CD4-positive, alpha-beta T cell (primary cell): ENCODE data around the gene CWC22. TPM values are rescaled to one million over a fixed set of nuclear protein-coding genes. Genes with fewer than 3 reads are reported as not detected.

Experiments
- ATAC-seq: fragments of 200-7000 bp; cut with Tn5 transposase; one replicate; pipeline ENCODE4 v1.10.0; 2022; ENCODE audit warnings: mild to moderate bottlenecking; ENCODE audit not compliant: poor library complexity
- CTCF ChIA-PET: fragments of 350-600 bp; sonication (Branson Sonifier 250); formaldehyde crosslinking; loops from one replicate; lab custom pipeline; 2021; ENCODE audit warnings: antibody characterized with exemption, inconsistent platforms; lab: Charles Lee
- POLR2A ChIA-PET: fragments of 350-600 bp; sonication (Branson Sonifier 250); formaldehyde crosslinking; loops from one replicate; lab custom pipeline; 2021; ENCODE audit warnings: antibody characterized with exemption, inconsistent platforms; lab: Charles Lee
- DNase-seq, 14 experiments: peaks; one replicate each; pipeline ENCODE4 v3.0.0-alpha.2; 2013 to 2020; ENCODE audit warnings: mixed read lengths in 2 of 14
- H3K27ac ChIP-seq, 2 donors: one replicate each; pipeline versions ENCODE4 v1.5.1 to v1.7.0; 2013; ENCODE audit warnings: low read length in 2 of 2, low read depth in 1 of 2, mild to moderate bottlenecking in 1 of 2
- H3K27me3 ChIP-seq, 2 experiments: 1 replicate in 1 of 2; 2 replicates in 1 of 2; pipeline versions ENCODE4 v1.6.1 to v1.7.0; 2013; ENCODE audit warnings: low read length in 2 of 2, control low read depth in 1 of 2, mild to moderate bottlenecking in 1 of 2, moderate library complexity in 1 of 2; ENCODE audit not compliant: insufficient read depth in 2 of 2, control insufficient read depth in 1 of 2
- H3K36me3 ChIP-seq: one replicate; pipeline ENCODE4 v1.6.1; 2013; ENCODE audit warnings: low read length, control low read depth; ENCODE audit not compliant: insufficient read depth
- H3K4me1 ChIP-seq: one replicate; pipeline ENCODE4 v1.6.1; 2013; ENCODE audit warnings: low read length, control low read depth; ENCODE audit not compliant: insufficient read depth
- H3K4me3 ChIP-seq: one replicate; pipeline ENCODE4 v1.5.1; 2013; ENCODE audit warnings: mild to moderate bottlenecking, low read length, moderate library complexity
- H3K9me3 ChIP-seq, 2 experiments: 1 replicate in 1 of 2; 2 replicates in 1 of 2; pipeline versions ENCODE4 v1.6.1 to v1.7.0; 2013; ENCODE audit warnings: low read length in 2 of 2, mild to moderate bottlenecking in 2 of 2, control low read depth in 1 of 2, moderate library complexity in 1 of 2; ENCODE audit not compliant: control insufficient read depth in 1 of 2, insufficient read depth in 1 of 2
- H3K27ac Mint-ChIP-seq: one replicate; pipeline ENCODE4 v1.8.0; 2020; ENCODE audit warnings: mixed read lengths
- H3K27me3 Mint-ChIP-seq: one replicate; pipeline ENCODE4 v1.8.0; 2021; ENCODE audit warnings: mixed read lengths
- H3K36me3 Mint-ChIP-seq: one replicate; pipeline ENCODE4 v1.8.0; 2021; ENCODE audit warnings: low read depth, mixed read lengths
- H3K4me1 Mint-ChIP-seq: one replicate; pipeline ENCODE4 v1.8.0; 2021; ENCODE audit warnings: low read depth, mixed read lengths
- H3K4me3 Mint-ChIP-seq: one replicate; pipeline ENCODE4 v1.8.0; 2020; ENCODE audit warnings: mild to moderate bottlenecking, mixed read lengths
- H3K9me3 Mint-ChIP-seq: one replicate; pipeline ENCODE4 v1.8.0; 2020; ENCODE audit warnings: mixed read lengths
- CTCF ChIP-seq: fragments of 200-600 bp; IDR thresholded peaks from one replicate; pipeline ENCODE4 v1.8.0; 2022; ENCODE audit warnings: antibody characterized with exemption, mild to moderate bottlenecking
- intact Hi-C, 2 experiments: fragments of 100-400 bp; cut with DNase I in 1 of 2; cut with micrococcal nuclease in 1 of 2; formaldehyde crosslinking; loops; one replicate each; pipeline versions ENCODE4 v1.15.1 to v1.9.0; 2023 to 2025; cut with DNase I, micrococcal nuclease
- total RNA-seq, 174 experiments: library from RNA in 2 of 174; stranded (reverse) in 2 of 174; gene quantifications; one replicate each; pipeline ENCODE4 v1.2.3 and lab custom pipeline; 2021 to 2026

Gene CWC22
- total RNA-seq, 2 experiments from 2014 or later: 11.8 to 12.0 TPM

- H3K36me3 ChIP-seq: no peaks in the 10 kb centered on the region
- no peak for ATAC-seq
- peaks cover 46% of the 10 kb centered on the region for H3K27me3 Mint-ChIP-seq
Measured at GRCh38 chr2:180033993-180034894, 27.1 kb upstream of the CWC22 start.

GRCh38 chr2:180029575-180029974 is 22.5 kb upstream of the CWC22 start:
- no peak overlapping the region for H3K4me3 Mint-ChIP-seq
- peaks cover 32% of the 10 kb centered on the region for H3K27me3 Mint-ChIP-seq
- peaks cover 0 to 17% of the 10 kb centered on the region in 2 experiments for H3K27me3 ChIP-seq
- DNase-seq: no peak
- H3K36me3 Mint-ChIP-seq: no peaks in the 10 kb centered on the region
- H3K36me3 ChIP-seq: no peaks in the 10 kb centered on the region
- ChIA-PET CTCF (no interaction called here), POLR2A (no interaction called here)
- H3K4me1 Mint-ChIP-seq: no peaks in the 10 kb centered on the region
- TF ChIP-seq CTCF: no peak
- H3K4me3 ChIP-seq: no peak overlapping the region
- H3K9me3 Mint-ChIP-seq: peaks cover 14% of the 10 kb centered on the region
- no peak overlapping the region for H3K27ac Mint-ChIP-seq
- ATAC-seq: no peak
- H3K4me1 ChIP-seq: no peaks in the 10 kb centered on the region
- no peak overlapping the region for H3K27ac ChIP-seq
- intact Hi-C loops: no loop called here
- peaks cover 6 to 8% of the 10 kb centered on the region in 2 experiments for H3K9me3 ChIP-seq

More at GRCh38 chr2:180033993-180034894, 27.1 kb upstream of the CWC22 start:
- no peak overlapping the region for H3K4me3 Mint-ChIP-seq
- CTCF ChIA-PET: no interaction called here
- DNase-seq: no peak
- H3K9me3 ChIP-seq: peaks cover 6 to 7% of the 10 kb centered on the region in 2 experiments
- no peak overlapping the region for H3K27ac Mint-ChIP-seq
- peaks cover 4% of the 10 kb centered on the region for H3K9me3 Mint-ChIP-seq
- TF ChIP-seq CTCF: no peak
- no peak overlapping the region for H3K4me3 ChIP-seq
- no peak overlapping the region for H3K27ac ChIP-seq
- no peaks in the 10 kb centered on the region for H3K4me1 ChIP-seq
- no peaks in the 10 kb centered on the region for H3K36me3 Mint-ChIP-seq
- intact Hi-C loops: no loop called here
- H3K27me3 ChIP-seq: peaks cover 0 to 17% of the 10 kb centered on the region in 2 experiments
- no peaks in the 10 kb centered on the region for H3K4me1 Mint-ChIP-seq
- POLR2A ChIA-PET: no interaction called here

- peaks cover 4% of the 10 kb centered on the region in 2 experiments for H3K27me3 ChIP-seq
- H3K4me1 ChIP-seq: no peaks in the 10 kb centered on the region
- ChIA-PET CTCF (no interaction called here), POLR2A (no interaction called here)
- Mint-ChIP-seq H3K27ac (no peak overlapping the region), H3K36me3 (no peaks in the 10 kb centered on the region), H3K4me3 (no peak overlapping the region), H3K27me3 (peaks cover 42% of the 10 kb centered on the region), H3K4me1 (no peaks in the 10 kb centered on the region), H3K9me3 (no peaks in the 10 kb centered on the region)
- no peak for TF ChIP-seq CTCF
- intact Hi-C loops: no loop called here
- no peaks in the 10 kb centered on the region for H3K36me3 ChIP-seq
- no peak overlapping the region for H3K27ac ChIP-seq
- DNase-seq (no peak), ATAC-seq (no peak)
- no peak overlapping the region for H3K4me3 ChIP-seq
- H3K9me3 ChIP-seq: no peaks in the 10 kb centered on the region
Measured at GRCh38 chr2:180021850-180022249, 14.8 kb upstream of the CWC22 start.
